SK-N-SH (cell line): ENCODE data around the gene MOCOS. TPM values are rescaled to one million over a fixed set of nuclear protein-coding genes. Genes with fewer than 3 reads are reported as not detected.
A peak's percentile ranks its signal among the peaks of the same experiment; 100 is the strongest.

Source experiments
- CTCF ChIA-PET: fragments of 300-600, 350-600 bp; formaldehyde crosslinking; extraction: SDS; loops from one replicate; lab custom pipeline; 2021; lab: Yijun Ruan, JAX
- POLR2A ChIA-PET: fragments of 350-600 bp; sonication (Branson Sonifier 250); formaldehyde crosslinking; extraction: SDS; loops from one replicate; lab custom pipeline; 2020; ENCODE audit warnings: antibody characterized with exemption, inconsistent platforms; lab: Yijun Ruan, JAX
- DNase-seq: peaks from one replicate; pipeline ENCODE4 v3.0.0; 2012
- H2AFZ ChIP-seq: fragments of 200-600 bp; sonication (generic); 2 replicates; pipeline ENCODE4 v1.8.1; 2016; ENCODE audit warnings: antibody characterized with exemption, mild to moderate bottlenecking, low read depth
- H3F3A ChIP-seq: fragments of 200-600 bp; sonication (generic); replicated peaks from 2 replicates; pipeline ENCODE3; 2016; ENCODE audit warnings: antibody characterized with exemption, mild to moderate bottlenecking; ENCODE audit not compliant: insufficient read depth
- H3K27ac ChIP-seq, 2 experiments: fragments of 200-500 bp in 1 of 2; fragments of 200-600 bp in 1 of 2; sonication (Bioruptor generic) in 1 of 2; sonication (generic), shearing (Covaris generic) in 1 of 2; 2 replicates each; pipeline versions ENCODE4 v1.5.1 to v1.6.1; 2014 to 2016; ENCODE audit warnings: low read depth in 2 of 2, inconsistent platforms in 1 of 2, low read length in 1 of 2, mild to moderate bottlenecking in 1 of 2, mixed read lengths in 1 of 2
- H3K27me3 ChIP-seq: fragments of 200-600 bp; sonication (generic), shearing (Covaris generic); 2 replicates; pipeline ENCODE4 v1.6.1; 2016; ENCODE audit warnings: mixed run types; ENCODE audit not compliant: insufficient read depth
- H3K36me3 ChIP-seq, 2 experiments: fragments of 200-500 bp in 1 of 2; fragments of 200-600 bp in 1 of 2; sonication (Bioruptor generic) in 1 of 2; sonication (generic) in 1 of 2; replicated peaks in 1 of 2; 2 replicates each; pipeline versions ENCODE3 to v1.5.1; 2014 to 2016; ENCODE audit warnings: low read length in 1 of 2, mild to moderate bottlenecking in 1 of 2; ENCODE audit not compliant: insufficient read depth in 2 of 2, control insufficient read depth in 1 of 2
- H3K4me1 ChIP-seq, 2 experiments: fragments of 200-500 bp in 1 of 2; fragments of 200-600 bp in 1 of 2; sonication (Bioruptor generic) in 1 of 2; sonication (generic), shearing (Covaris generic) in 1 of 2; 2 replicates each; pipeline versions ENCODE4 v1.5.1 to v1.6.1; 2014 to 2016; ENCODE audit warnings: low read depth in 1 of 2, low read length in 1 of 2, mixed run types in 1 of 2; ENCODE audit not compliant: insufficient read depth in 2 of 2, control insufficient read depth in 1 of 2
- H3K4me2 ChIP-seq: fragments of 200-600 bp; sonication (generic), shearing (Covaris generic); 2 replicates; pipeline ENCODE4 v1.6.1; 2017; ENCODE audit warnings: mixed run types
- H3K4me3 ChIP-seq, 2 experiments: fragments of 200-500 bp in 1 of 2; fragments of 200-600 bp in 1 of 2; sonication (Bioruptor generic) in 1 of 2; sonication (generic), shearing (Covaris generic) in 1 of 2; 2 replicates each; pipeline versions ENCODE4 v1.5.1 to v1.8.1; 2014 to 2016; ENCODE audit warnings: low read depth in 2 of 2, inconsistent platforms in 1 of 2, low read length in 1 of 2, mild to moderate bottlenecking in 1 of 2, mixed read lengths in 1 of 2, moderate library complexity in 1 of 2
- H3K79me2 ChIP-seq: fragments of 200-600 bp; sonication (generic); 2 replicates; pipeline ENCODE4 v1.8.1; 2017; ENCODE audit warnings: mild to moderate bottlenecking; ENCODE audit not compliant: insufficient read depth
- H3K9ac ChIP-seq: fragments of 200-600 bp; sonication (generic); 2 replicates; pipeline ENCODE4 v1.6.1; 2017; ENCODE audit warnings: mixed run types
- H3K9me2 ChIP-seq: fragments of 200-600 bp; sonication (generic); 2 replicates; pipeline ENCODE4 v1.6.1; 2017; ENCODE audit warnings: mixed run types
- H3K9me3 ChIP-seq: fragments of 200-600 bp; sonication (generic); 2 replicates; pipeline ENCODE4 v1.6.1; 2017; ENCODE audit warnings: mixed run types, mild to moderate bottlenecking, moderate library complexity
- H4K20me1 ChIP-seq: fragments of 200-600 bp; sonication (generic); 2 replicates; pipeline ENCODE4 v1.6.1; 2017; ENCODE audit warnings: mild to moderate bottlenecking, mixed run types; ENCODE audit not compliant: insufficient read depth
- CHD2 ChIP-seq: fragments of 150-350 bp; IDR thresholded peaks from 2 replicates; pipeline ENCODE4 v1.6.1; 2018; ENCODE audit warnings: low read length; ENCODE audit not compliant: partially characterized antibody
- EZH2phosphoT487 ChIP-seq: fragments of 200-600 bp; sonication (generic); IDR thresholded peaks from 2 replicates; pipeline ENCODE4 v1.6.1; 2017; ENCODE audit warnings: low read depth, mixed run types, mild to moderate bottlenecking, antibody characterized with exemption, moderate library complexity, borderline replicate concordance
- GATA2 ChIP-seq: sonication (generic); formaldehyde crosslinking; IDR thresholded peaks from 2 replicates; pipeline ENCODE4 v1.5.0; 2020; ENCODE audit warnings: mild to moderate bottlenecking, missing genetic modification reagents
- MEF2A ChIP-seq: IDR thresholded peaks from 2 replicates; pipeline ENCODE4 v1.4.0; 2012; ENCODE audit warnings: low read depth, borderline replicate concordance
- NRF1 ChIP-seq: IDR thresholded peaks from 2 replicates; pipeline ENCODE4 v1.6.1; 2012; ENCODE audit warnings: low read depth, mild to moderate bottlenecking, low read length
- RAD21 ChIP-seq: IDR thresholded peaks from 2 replicates; pipeline ENCODE4 v1.6.1; 2012; ENCODE audit warnings: mild to moderate bottlenecking, low read length
- RCOR1 ChIP-seq: fragments of 150-350 bp; IDR thresholded peaks from 2 replicates; pipeline ENCODE4 v1.6.1; 2017; ENCODE audit warnings: antibody characterized with exemption, low read length
- REST ChIP-seq: IDR thresholded peaks from 2 replicates; pipeline ENCODE4 v1.6.1; 2012; ENCODE audit warnings: mild to moderate bottlenecking, low read depth, low read length, moderate library complexity
- SIN3A ChIP-seq: IDR thresholded peaks from 2 replicates; pipeline ENCODE4 v1.6.1; 2012; ENCODE audit warnings: low read depth, mild to moderate bottlenecking, low read length, moderate library complexity, borderline replicate concordance
- SMC3 ChIP-seq: IDR thresholded peaks from 2 replicates; pipeline ENCODE4 v1.6.1; 2012; ENCODE audit warnings: low read depth, low read length, improper control_type of control experiment
- TAF1 ChIP-seq: IDR thresholded peaks from 2 replicates; pipeline ENCODE4 v1.6.1; 2012; ENCODE audit warnings: low read depth, mild to moderate bottlenecking, low read length, moderate library complexity, borderline replicate concordance
- TCF12 ChIP-seq: IDR thresholded peaks from 2 replicates; pipeline ENCODE4 v1.4.0; 2012
- YY1 ChIP-seq: IDR thresholded peaks from 2 replicates; pipeline ENCODE4 v1.4.0; 2012; ENCODE audit warnings: low read depth, mild to moderate bottlenecking
- ZBTB33 ChIP-seq: IDR thresholded peaks from 2 replicates; pipeline ENCODE4 v1.4.0; 2012; ENCODE audit warnings: low read depth, borderline replicate concordance
- WGBS: methylation state at CpG from one replicate; pipeline ENCODE4 v1.1.6; 2017; ENCODE audit warnings: low lambda C conversion rate; 5-methylcytosine and 5-hydroxymethylcytosine counted together
- polyA plus RNA-seq, 3 experiments: library from polyadenylated mRNA; depleted of rRNA; stranded (reverse); fragments of >200 nt; gene quantifications; 2 replicates each; pipeline ENCODE4 v1.2.3, GENCODE V29; 2012
- TF ChIP-seq, protein P1 (sequence below): fragments of 150-350 bp; IDR thresholded peaks from 2 replicates; pipeline ENCODE4 v1.6.1; 2017; ENCODE audit warnings: antibody characterized with exemption, low read length, low read depth, borderline replicate concordance

Gene MOCOS
- polyA plus RNA-seq, 1 of the 3 experiments (the other 2 are of a cell fraction): 1.2 TPM

DNA sequence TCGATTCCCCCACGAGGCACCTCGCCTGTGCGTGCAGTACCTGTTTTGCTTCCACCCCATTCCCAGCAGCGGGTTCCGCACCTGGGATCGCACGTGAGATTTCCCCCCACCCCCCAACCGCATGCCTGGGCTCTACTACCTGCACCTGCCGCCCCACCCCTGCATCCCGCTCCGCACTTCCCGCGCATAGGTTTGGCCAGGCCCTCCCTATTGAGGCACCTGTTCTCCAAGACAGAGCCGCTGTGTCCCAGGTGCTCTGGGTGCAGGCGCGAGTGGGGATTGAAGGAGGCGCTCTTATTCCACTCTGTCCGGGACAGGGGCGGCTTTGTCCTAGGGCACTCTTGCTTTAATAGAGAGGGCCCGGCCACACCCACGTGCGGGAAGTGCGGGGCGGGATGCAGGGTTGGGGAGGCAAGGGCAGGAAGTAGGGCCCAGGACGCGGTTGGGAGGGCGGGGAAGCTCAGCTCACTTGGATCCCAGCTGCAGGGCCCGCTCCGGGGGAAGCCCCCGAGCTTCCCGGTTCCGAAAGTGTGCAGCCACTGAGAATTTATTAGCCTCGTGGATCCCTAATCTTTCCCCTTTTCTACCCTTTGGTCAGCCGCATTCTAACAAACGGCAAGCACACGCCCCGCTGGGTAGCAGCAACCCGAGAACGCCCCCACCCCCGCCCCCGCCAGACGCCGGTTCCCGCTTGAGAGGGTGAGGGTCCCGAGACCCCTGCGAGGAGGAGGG, 670 bp upstream of the MOCOS start:
- TF ChIP-seq RAD21 (no peak), TCF12 (no peak), EZH2phosphoT487 (no peak)
- TF ChIP-seq, protein P1, sequence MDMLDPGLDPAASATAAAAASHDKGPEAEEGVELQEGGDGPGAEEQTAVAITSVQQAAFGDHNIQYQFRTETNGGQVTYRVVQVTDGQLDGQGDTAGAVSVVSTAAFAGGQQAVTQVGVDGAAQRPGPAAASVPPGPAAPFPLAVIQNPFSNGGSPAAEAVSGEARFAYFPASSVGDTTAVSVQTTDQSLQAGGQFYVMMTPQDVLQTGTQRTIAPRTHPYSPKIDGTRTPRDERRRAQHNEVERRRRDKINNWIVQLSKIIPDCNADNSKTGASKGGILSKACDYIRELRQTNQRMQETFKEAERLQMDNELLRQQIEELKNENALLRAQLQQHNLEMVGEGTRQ: no peak
- H3K9me3 ChIP-seq: no peaks in the 10 kb centered on the region
- no peaks in the 10 kb centered on the region for H3F3A ChIP-seq
- H3K27me3 ChIP-seq: no peaks in the 10 kb centered on the region
- 96% methylated on average over 14 of the region's 47 CpGs for WGBS
- peak overlapping the region; percentile 94 for H3K4me2 ChIP-seq
- peak; percentile 62 for DNase-seq
- no peaks in the 10 kb centered on the region for H3K9me2 ChIP-seq
- H4K20me1 ChIP-seq: no peaks in the 10 kb centered on the region
- H3K36me3 ChIP-seq: no peaks in the 10 kb centered on the region
- H3K4me1 ChIP-seq: peaks cover 0 to 7% of the 10 kb centered on the region in 2 experiments; a peak in 1 of 4 replicates
- ChIA-PET POLR2A (no interaction called here), CTCF (interaction anchor here (0.6 to 0.7 kb wide), 2 partner anchors 12 to 1223 kb away, joined by 3 to 4 read pairs; no protein-coding TSS in a partner anchor)
- H3K27ac ChIP-seq: no peak overlapping the region
- peak overlapping the region; percentile 100 for H2AFZ ChIP-seq
- peak overlapping the region; percentile 76 to 80 for H3K4me3 ChIP-seq
- H3K9ac ChIP-seq: peak overlapping the region; percentile 84
- no peaks in the 10 kb centered on the region for H3K79me2 ChIP-seq

DNA sequence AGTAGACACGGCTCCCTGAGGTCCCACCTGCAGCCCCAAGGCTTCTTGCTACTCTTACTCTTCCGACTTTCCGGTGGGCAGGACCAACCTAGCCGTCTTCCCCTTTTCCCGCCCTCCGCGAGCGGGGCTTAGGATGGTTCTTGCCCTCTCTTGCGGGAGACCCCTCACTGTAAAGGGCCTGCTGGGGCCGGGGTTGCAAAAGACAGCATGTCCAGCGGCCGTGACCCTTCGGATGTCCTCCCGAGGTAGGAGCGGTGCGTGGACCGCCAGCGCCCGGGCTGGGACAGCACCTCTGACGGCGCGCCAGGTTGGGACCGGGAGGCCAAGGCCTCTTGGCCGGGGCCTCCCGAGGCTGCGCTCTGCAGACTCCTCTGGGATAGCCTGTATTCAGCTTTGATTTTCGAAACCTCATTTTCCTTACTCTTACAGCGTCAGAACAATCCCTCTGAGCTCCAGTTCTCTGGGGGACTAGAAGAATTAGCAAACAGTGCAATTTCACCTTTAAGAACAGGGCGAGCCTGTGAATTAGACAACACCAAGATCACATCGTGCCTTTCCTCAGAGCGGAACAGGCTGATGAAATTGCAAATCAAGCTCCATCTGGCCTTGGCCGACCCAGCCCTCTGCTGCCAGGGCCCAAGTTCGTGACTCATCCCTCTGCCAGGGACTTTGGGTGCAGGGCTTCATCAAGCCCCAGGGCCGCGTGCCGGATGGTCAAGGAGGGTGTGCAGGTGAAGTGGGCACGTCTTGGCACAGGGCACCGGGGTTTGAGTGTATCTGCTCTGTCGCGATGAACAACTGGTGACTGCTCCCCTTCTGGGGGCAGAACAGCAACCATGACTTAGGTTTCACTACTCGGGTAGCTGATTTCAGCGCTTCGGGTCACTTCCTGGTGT, 777 bp downstream of the MOCOS start:
- Histone ChIP-seq H2AFZ (peak overlapping the region; percentile 100), H3K9me3 (no peaks in the 10 kb centered on the region), H3F3A (no peaks in the 10 kb centered on the region), H3K36me3 (no peaks in the 10 kb centered on the region), H3K79me2 (no peaks in the 10 kb centered on the region), H3K9me2 (no peaks in the 10 kb centered on the region), H3K4me1 (peaks cover 0 to 7% of the 10 kb centered on the region in 2 experiments; a peak in 1 of 4 replicates), H3K4me2 (peak overlapping the region; percentile 94), H3K27me3 (no peaks in the 10 kb centered on the region), H3K4me3 (peak overlapping the region; percentile 76 to 80), H3K27ac (no peak overlapping the region), H3K9ac (peak overlapping the region; percentile 84), H4K20me1 (no peaks in the 10 kb centered on the region)
- 83% methylated on average over 37 of the region's 43 CpGs for WGBS
- POLR2A ChIA-PET: no interaction called here
- no peak for DNase-seq
- CTCF ChIA-PET: interaction anchor here (1.4 kb wide), 1 partner anchor 96 kb away, joined by 4 read pairs; no protein-coding TSS in a partner anchor
- TF ChIP-seq YY1: no peak
- no peak for TF ChIP-seq SMC3
- no peak for TF ChIP-seq TAF1
- no peak for TF ChIP-seq RCOR1
- no peak for TF ChIP-seq RAD21
- no peak for TF ChIP-seq NRF1
- TF ChIP-seq ZBTB33: no peak
- no peak for TF ChIP-seq CHD2
- TF ChIP-seq GATA2 (CRISPR knock-in tag): no peak
- TF ChIP-seq SIN3A: no peak
- TF ChIP-seq, protein P1: no peak
- no peak for TF ChIP-seq REST
- no peak for TF ChIP-seq MEF2A
